PC-9 (cell line): ENCODE measurements around the gene DAPK2. TPM values are rescaled to one million over a fixed set of nuclear protein-coding genes. Genes with fewer than 3 reads are reported as not detected.

Experiments used
- BruUV-seq: library from RNA; stranded (reverse); fragments of 400-500 nt; replicated peaks from 2 replicates; lab custom pipeline; 2021; lab: Mats Ljungman, UMichigan
- CTCF ChIA-PET: fragments of 300-600 bp; sonication (Branson Sonifier 250); formaldehyde crosslinking; loops from one replicate; lab custom pipeline; 2022; ENCODE audit warnings: antibody characterized with exemption; lab: Charles Lee
- POLR2A ChIA-PET: fragments of 300-600 bp; sonication (Branson Sonifier 250); formaldehyde crosslinking; loops from one replicate; lab custom pipeline; 2022; ENCODE audit warnings: antibody characterized with exemption; ENCODE audit not compliant: unreplicated experiment; lab: Charles Lee
- DNase-seq, 2 experiments: peaks; one replicate each; pipeline versions ENCODE4 v3.0.0 to v3.0.0-alpha.2; 2015 to 2022; ENCODE audit warnings: mixed read lengths in 1 of 2
- H2AFZ ChIP-seq: fragments of 200-600 bp; sonication (generic); 2 replicates; pipeline ENCODE4 v1.8.1; 2017; ENCODE audit warnings: antibody characterized with exemption
- H3F3A ChIP-seq: fragments of 200-600 bp; sonication (generic); 2 replicates; pipeline ENCODE4 v1.8.1; 2017; ENCODE audit warnings: antibody characterized with exemption, mild to moderate bottlenecking, low read depth; ENCODE audit not compliant: insufficient read depth
- H3K27ac ChIP-seq: fragments of 200-600 bp; sonication (generic); 2 replicates; pipeline ENCODE4 v1.6.1; 2016; ENCODE audit warnings: mixed run types
- H3K27me3 ChIP-seq: fragments of 200-600 bp; sonication (generic); 2 replicates; pipeline ENCODE4 v1.6.1; 2016; ENCODE audit warnings: low read depth, mixed run types; ENCODE audit not compliant: insufficient read depth
- H3K36me3 ChIP-seq: fragments of 200-600 bp; sonication (generic); 2 replicates; pipeline ENCODE4 v1.6.1; 2016; ENCODE audit warnings: low read depth, mixed run types
- H3K4me1 ChIP-seq: fragments of 200-600 bp; sonication (generic); replicated peaks from 2 replicates; pipeline ENCODE4 v1.6.1; 2016; ENCODE audit warnings: mixed run types; ENCODE audit not compliant: insufficient read depth
- H3K4me2 ChIP-seq: fragments of 200-600 bp; sonication (generic); 2 replicates; pipeline ENCODE4 v1.6.1; 2017; ENCODE audit warnings: mixed run types
- H3K4me3 ChIP-seq: fragments of 200-600 bp; sonication (generic); 2 replicates; pipeline ENCODE4 v1.6.1; 2016; ENCODE audit warnings: mixed run types
- H3K79me2 ChIP-seq: fragments of 200-600 bp; sonication (generic); 2 replicates; pipeline ENCODE4 v1.6.1; 2017; ENCODE audit warnings: low read depth, mixed run types
- H3K9me2 ChIP-seq: fragments of 200-600 bp; sonication (generic); 2 replicates; pipeline ENCODE4 v1.8.1; 2017; ENCODE audit warnings: mild to moderate bottlenecking; ENCODE audit not compliant: insufficient read depth
- H3K9me3 ChIP-seq: fragments of 200-600 bp; sonication (generic); 2 replicates; pipeline ENCODE4 v1.8.1; 2016; ENCODE audit warnings: low read depth; ENCODE audit not compliant: insufficient read depth
- H4K20me1 ChIP-seq: fragments of 200-600 bp; sonication (generic); 2 replicates; pipeline ENCODE4 v1.8.1; 2017; ENCODE audit not compliant: insufficient read depth
- CTCF ChIP-seq: fragments of 200-600 bp; sonication (generic); conservative IDR thresholded peaks from 2 replicates; pipeline ENCODE4 v1.6.1; 2017; ENCODE audit warnings: mixed run types, antibody characterized with exemption, mild to moderate bottlenecking, moderate library complexity
- EZH2 ChIP-seq: fragments of 200-600 bp; sonication (generic); IDR thresholded peaks from 2 replicates; pipeline ENCODE4 v1.8.0; 2017; ENCODE audit warnings: antibody characterized with exemption, low read depth
- intact Hi-C: fragments of 100-400 bp; cut with micrococcal nuclease; formaldehyde crosslinking; loops from one replicate; pipeline ENCODE4 v1.10.0; 2022; ENCODE audit not compliant: unreplicated experiment
- total RNA-seq: library from RNA; stranded (reverse); gene quantifications from 2 replicates; pipeline ENCODE4 v1.2.3, GENCODE V29; 2021

DAPK2 gene
- total RNA-seq, 1 experiment from 2014 or later: 11.0 TPM

DNA sequence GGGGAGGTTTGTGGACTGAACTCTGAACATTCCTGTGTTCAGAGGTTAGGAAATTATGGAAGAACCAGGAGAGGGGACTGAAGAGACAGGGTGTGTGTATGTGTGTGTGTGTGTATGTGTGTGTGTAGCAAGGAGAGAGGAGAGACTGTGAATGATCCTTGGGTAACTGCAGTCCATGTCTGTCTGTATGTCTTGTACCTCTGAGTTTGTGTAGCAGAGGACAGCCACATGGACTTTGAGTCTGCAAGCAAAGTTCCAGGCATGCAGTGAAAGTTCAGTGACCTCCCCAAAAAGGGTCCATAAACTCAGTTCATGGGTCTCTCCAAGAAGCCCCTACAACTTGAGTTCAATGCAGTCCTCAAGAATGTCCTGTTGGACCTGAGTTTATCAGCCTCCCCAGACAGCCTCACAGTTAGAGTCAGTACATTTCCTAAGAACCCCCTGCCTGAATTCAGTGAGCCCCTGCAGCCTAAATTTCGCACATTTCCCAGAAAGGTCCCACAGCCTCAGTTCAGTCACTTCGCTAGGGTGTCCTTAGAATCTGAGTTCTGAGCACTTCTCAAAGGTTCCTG is 184.3 kb downstream of the DAPK2 start:
- ChIA-PET POLR2A (no interaction called here), CTCF (no interaction called here)
- H3K4me2 ChIP-seq: no peak overlapping the region
- DNase-seq: no peak
- no TSS peak for BruUV-seq
- no peak overlapping the region for H3K4me3 ChIP-seq
- no peaks in the 10 kb centered on the region for H4K20me1 ChIP-seq
- intact Hi-C loops: no loop called here
- no peaks in the 10 kb centered on the region for H3K36me3 ChIP-seq
- no peaks in the 10 kb centered on the region for H3K27me3 ChIP-seq
- no peak overlapping the region for H3K27ac ChIP-seq
- peaks cover 19% of the 10 kb centered on the region for H3K4me1 ChIP-seq
- H2AFZ ChIP-seq: no peak overlapping the region
- peaks cover 9% of the 10 kb centered on the region; the same call in 1 of the 2 replicates for H3F3A ChIP-seq
- no peaks in the 10 kb centered on the region for H3K9me2 ChIP-seq
- H3K79me2 ChIP-seq: no peaks in the 10 kb centered on the region
- no peaks in the 10 kb centered on the region for H3K9me3 ChIP-seq
- TF ChIP-seq EZH2 (no peak), CTCF (no peak)

DNA sequence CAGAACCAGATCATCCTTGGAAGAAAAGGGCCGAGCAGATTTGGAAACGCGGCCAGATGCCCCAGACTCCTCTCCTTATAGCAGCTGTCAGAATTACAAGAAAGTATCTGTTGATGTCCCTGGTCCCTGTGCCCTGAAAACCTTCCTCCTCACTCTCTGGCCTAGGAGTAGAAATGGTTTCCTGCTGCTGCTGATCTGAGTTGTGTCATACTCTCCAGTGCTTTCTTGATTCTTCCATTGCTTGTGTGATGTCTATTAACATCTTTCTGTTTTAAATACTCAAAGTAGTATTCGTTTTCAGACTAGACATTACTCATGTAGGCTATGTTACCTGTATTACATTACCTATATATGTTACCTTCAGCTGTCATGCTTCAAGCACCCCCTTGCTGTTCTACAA is 185.7 kb downstream of the DAPK2 start:
- no peak overlapping the region for H2AFZ ChIP-seq
- H3K9me3 ChIP-seq: no peaks in the 10 kb centered on the region
- no peak for DNase-seq
- H3K27ac ChIP-seq: no peak overlapping the region
- no peaks in the 10 kb centered on the region for H3K79me2 ChIP-seq
- peaks cover 24% of the 10 kb centered on the region for H3K4me1 ChIP-seq
- intact Hi-C loops: no loop called here
- H3K9me2 ChIP-seq: no peaks in the 10 kb centered on the region
- no peak overlapping the region for H3K4me3 ChIP-seq
- H3F3A ChIP-seq: peaks cover 16% of the 10 kb centered on the region; the same call in 1 of the 2 replicates
- H3K27me3 ChIP-seq: no peaks in the 10 kb centered on the region
- CTCF ChIA-PET: no interaction called here
- H3K36me3 ChIP-seq: no peaks in the 10 kb centered on the region
- H3K4me2 ChIP-seq: no peak overlapping the region
- BruUV-seq: no TSS peak
- POLR2A ChIA-PET: no interaction called here
- TF ChIP-seq EZH2: no peak
- no peak for TF ChIP-seq CTCF
- no peaks in the 10 kb centered on the region for H4K20me1 ChIP-seq

DNA sequence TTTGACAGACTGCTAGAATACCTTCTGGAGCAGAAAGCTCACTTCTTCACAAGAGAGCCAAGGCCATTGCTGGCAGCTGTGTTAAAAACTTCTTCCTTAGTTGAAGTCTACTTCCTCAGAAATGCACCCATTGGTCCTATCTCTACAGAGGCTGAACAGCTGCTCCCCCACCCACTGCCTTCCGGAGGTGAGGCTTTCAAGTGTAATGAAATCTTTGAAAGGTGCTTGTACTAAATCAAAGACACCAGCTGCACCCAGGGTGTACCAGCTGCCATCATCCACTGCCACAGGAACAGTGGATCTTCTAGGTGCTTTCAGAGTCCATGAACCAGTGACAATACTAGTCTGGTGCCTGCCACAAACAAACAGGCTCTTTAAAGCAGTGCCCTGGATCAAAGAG is 186.1 kb downstream of the DAPK2 start:
- ChIA-PET POLR2A (no interaction called here), CTCF (no interaction called here)
- intact Hi-C loops: no loop called here
- Histone ChIP-seq H2AFZ (no peak overlapping the region), H3K4me3 (no peak overlapping the region), H3K36me3 (no peaks in the 10 kb centered on the region), H3K9me3 (no peaks in the 10 kb centered on the region), H3K4me1 (peaks cover 24% of the 10 kb centered on the region), H3K9me2 (no peaks in the 10 kb centered on the region), H3K4me2 (no peak overlapping the region), H3K27me3 (no peaks in the 10 kb centered on the region), H3F3A (peaks cover 16% of the 10 kb centered on the region; the same call in 1 of the 2 replicates), H4K20me1 (no peaks in the 10 kb centered on the region), H3K79me2 (no peaks in the 10 kb centered on the region), H3K27ac (no peak overlapping the region)
- TF ChIP-seq EZH2 (no peak), CTCF (no peak)
- BruUV-seq: no TSS peak
- DNase-seq: no peak
